Cardiac fibroblast (primary cell): ENCODE data around the gene SYTL1.
A peak's percentile ranks its signal among the peaks of the same experiment; 100 is the strongest.

Source experiments
- DNase-seq, 2 donors: peaks; one replicate each; pipeline versions ENCODE4 v3.0.0 to v3.0.0-alpha.2; 2010; ENCODE audit warnings: low read depth in 2 of 2
- H3K4me3 ChIP-seq, 2 donors: replicated peaks in 1 of 2; 1 replicate in 1 of 2; 2 replicates in 1 of 2; pipeline ENCODE4 v1.5.1; 2011; ENCODE audit warnings: low read depth in 2 of 2, low read length in 2 of 2, mild to moderate bottlenecking in 2 of 2, moderate library complexity in 1 of 2
- TF ChIP-seq, protein P1 (sequence below): IDR thresholded peaks from one replicate; pipeline ENCODE4 v1.5.1; 2011; ENCODE audit warnings: low read depth, mild to moderate bottlenecking, low read length, inconsistent platforms

The SYTL1 gene

DNA sequence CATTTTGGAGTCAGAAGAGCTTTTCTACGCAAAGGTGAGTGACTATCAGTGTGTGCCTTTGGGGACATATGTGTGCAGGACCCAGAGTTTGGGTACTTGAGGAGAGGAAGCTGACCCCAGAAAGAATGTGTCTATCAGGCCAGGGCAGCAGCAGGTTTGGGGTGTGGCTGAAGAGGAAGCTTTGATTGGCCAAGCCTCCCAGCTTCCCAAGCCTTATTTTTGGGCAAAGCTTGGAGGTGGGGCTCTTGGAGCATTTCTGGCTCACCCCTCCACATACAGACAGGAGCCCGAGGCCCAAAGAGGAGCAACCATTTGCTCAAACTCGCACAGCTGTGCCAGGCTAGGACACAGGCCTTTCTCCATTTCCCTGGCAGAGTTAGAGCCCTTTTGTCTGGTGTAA lies 55.3 kb downstream of the SYTL1 start:
- DNase-seq: no peak
- TF ChIP-seq, protein P1, sequence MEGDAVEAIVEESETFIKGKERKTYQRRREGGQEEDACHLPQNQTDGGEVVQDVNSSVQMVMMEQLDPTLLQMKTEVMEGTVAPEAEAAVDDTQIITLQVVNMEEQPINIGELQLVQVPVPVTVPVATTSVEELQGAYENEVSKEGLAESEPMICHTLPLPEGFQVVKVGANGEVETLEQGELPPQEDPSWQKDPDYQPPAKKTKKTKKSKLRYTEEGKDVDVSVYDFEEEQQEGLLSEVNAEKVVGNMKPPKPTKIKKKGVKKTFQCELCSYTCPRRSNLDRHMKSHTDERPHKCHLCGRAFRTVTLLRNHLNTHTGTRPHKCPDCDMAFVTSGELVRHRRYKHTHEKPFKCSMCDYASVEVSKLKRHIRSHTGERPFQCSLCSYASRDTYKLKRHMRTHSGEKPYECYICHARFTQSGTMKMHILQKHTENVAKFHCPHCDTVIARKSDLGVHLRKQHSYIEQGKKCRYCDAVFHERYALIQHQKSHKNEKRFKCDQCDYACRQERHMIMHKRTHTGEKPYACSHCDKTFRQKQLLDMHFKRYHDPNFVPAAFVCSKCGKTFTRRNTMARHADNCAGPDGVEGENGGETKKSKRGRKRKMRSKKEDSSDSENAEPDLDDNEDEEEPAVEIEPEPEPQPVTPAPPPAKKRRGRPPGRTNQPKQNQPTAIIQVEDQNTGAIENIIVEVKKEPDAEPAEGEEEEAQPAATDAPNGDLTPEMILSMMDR: no peak

DNA sequence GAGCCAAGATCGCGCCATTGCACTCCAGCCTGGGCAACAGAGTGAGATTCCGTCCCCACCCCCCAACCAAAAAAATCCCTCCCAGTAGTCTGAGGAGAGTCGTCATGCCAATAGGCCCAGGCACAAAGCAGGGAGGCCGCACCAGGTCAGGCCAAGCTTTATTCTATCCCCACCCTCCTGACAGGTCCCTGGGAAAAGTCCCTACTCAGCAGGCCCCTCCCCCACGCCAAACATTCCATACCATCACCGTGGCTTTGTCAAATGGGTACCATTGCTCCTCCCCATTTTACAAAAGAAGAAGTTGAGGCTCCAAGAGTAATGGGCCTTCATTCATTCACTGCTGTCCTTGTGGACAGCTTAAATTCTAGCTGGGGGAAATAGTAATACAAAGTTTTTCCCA lies 55.9 kb downstream of the SYTL1 start:
- H3K4me3 ChIP-seq: no peak overlapping the region
- TF ChIP-seq, protein P1: no peak
- no peak for DNase-seq

More for the DNA sequence above, 55.3 kb downstream of the SYTL1 start:
- H3K4me3 ChIP-seq: no peak overlapping the region

DNA sequence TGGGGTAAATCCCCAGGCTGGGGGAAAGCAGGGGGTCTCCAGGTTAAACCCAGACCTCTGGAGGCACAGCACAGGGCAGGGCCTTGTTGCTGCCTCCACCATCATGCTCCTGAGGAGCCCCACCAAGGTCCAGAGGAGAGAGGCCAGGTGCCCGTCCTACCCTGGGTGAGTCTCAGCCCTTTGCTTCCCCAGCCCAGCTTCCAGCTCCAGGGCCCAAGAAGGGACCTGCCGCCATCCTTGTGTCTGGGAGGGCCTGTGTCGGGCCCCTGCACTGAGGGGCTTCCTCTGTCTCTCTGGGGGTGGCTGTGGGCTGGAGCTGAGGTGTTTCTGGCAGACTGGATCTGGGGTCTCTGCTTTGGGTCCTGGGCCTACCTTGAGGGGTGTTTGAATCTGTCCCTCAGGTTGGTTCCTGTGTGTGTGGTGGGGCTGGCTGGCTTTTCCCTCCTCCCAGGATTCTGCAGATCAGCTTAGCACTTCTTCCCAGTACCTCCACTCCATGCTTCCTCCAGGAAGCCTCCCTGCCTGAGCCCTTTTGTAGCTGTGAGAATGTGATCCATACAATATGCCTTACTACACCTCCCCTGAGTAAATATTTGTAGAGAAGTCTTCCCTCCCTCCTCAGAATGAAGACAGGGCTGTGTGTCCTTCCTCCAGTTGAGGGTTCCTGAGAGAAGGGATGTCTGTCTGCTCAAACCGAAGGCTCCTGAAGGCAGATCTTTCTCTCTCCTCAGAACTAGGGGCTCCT lies 56.8 kb downstream of the SYTL1 start:
- TF ChIP-seq, protein P1: no peak
- DNase-seq: no peak
- H3K4me3 ChIP-seq: no peak overlapping the region

DNA sequence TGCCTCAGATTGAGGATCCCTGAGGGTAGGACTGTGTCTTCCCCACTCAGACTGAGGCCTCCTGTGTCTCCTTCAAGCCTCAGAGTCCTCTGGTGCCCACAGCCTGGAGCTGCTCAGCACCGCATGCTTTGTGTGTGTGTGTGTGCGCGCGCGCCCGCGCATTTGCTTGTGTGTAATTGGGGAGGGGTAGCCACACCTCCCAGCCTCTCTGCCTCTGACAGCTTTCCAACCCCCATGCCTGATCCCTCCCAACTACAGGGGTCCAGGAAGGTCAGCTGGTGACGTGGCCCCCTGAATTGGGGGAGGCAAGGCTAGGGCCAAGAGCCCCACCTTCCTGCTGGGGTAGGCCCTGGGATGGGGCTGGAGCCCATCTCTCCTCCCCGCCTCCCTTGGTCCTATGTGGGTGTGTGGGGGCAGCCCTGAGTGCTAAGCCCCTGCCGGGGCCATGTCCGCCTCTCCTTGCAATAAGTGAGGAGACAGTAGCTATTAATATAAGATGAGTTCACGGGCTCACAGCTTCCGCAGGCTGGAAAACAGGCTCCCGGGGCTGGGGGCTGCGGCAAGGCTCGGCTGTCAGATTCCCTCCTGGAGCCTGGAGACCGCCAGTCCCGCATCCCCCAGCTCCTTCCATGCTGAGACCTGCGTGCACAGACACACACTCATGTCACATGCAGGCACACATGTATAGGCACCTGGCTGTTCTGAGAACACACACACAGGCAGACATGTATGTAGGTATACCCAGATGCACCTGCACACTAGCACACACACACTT lies 57.6 kb downstream of the SYTL1 start:
- H3K4me3 ChIP-seq: no peak overlapping the region
- TF ChIP-seq, protein P1: no peak
- DNase-seq: no peak

DNA sequence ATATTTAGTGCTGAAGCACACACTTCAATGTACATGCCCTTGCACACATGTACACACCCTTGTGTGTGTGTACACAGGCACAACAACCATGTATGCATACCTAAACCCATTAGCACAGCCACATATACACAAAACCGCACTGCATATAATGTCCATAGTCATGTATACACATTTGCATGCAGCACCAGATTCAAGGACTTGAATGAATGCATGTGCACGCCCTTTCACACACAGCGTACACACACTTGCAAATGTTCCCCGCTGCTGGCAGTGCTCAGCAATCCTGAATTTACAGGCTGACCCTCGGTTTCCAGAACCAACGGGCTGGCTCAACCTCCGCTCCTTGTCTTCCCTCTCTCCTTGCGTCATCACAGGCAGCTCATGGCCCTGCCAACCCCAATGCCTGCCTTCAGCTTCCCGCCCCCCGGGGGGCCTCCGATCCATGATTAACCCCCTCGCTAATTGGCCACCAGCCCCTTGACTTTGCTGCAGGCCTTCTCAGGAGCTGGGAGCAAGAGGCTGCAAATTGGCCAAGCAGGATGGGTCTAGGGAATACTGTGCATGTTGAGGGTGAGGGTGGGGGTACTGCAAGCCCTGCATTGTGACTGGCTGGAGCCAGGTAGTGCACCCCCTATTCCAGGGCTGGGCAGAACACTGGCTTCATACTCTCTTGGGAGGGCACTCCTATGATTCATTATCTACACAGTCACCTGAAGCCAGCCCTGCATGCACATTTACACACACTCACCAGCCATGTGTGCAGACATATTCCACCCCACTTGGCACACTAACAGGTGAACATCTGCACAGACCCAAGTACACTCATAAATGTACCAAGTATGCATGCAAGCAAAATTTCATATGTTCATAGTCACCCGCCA lies 58.5 kb downstream of the SYTL1 start:
- no peak overlapping the region for H3K4me3 ChIP-seq
- TF ChIP-seq, protein P1: no peak
- peak in 1 of 2 donors; percentile 45 for DNase-seq

DNA sequence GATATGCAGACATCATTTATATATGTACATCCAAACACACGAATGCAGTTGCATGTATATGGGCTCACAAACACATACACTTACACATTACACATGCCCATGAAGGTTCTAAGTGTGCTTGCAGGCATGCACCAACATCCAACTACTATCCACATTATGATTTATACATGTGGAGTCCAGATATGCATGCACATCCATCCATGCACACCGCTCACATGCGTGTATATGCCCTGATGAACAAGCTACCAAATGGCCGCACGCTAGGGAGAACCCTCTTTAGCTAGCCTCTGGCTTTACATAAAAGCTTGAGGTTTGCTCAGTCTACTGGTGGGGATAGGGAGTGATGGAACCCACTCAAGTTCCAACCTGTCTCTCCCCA lies 59.1 kb downstream of the SYTL1 start:
- no peak overlapping the region for H3K4me3 ChIP-seq
- DNase-seq: no peak
- TF ChIP-seq, protein P1: no peak
